NCI-H1694 (cell line): Measurements from ENCODE around the gene DNAJB13.
"Not testable (repeated sequence)": the region's sequence is repeated elsewhere in the genome, so short reads cannot be mapped to it uniquely, and the experiment has no call there.

Experiments used
- DNase-seq: peaks from one replicate; lab custom pipeline; 2025; lab: John Stamatoyannopoulos, UW

DNAJB13 gene

DNA sequence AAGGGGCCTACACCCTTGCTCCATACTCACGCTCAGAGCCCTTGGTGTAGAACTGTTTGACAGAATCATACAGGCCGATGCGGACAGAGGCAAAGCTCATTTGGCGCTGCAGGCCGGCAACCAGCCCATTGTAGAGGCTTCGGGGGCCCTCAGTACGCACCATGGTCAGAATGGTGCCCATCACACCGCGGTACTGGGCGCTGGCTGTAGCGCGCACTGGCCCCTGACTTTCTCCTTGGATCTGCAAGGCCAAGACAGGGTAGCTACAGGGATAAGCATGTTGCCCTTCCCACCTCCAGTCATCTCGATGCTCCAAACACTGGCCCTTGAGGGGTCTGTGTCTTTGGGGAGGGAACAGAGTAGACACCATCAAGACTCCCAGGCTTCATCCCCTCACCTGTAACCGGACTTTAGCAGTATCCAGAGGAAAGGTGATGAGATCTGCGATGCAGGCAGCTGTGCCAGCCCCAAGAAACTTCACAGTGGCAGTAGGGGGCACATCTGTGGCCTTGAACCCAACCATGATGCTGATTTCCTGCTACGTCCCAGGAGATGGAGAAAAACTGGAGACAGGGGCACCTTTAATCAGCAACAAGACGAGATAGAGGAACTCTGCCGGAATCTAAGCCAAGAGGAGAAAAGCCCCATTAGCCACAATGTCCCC, 27.2 kb downstream of the DNAJB13 start:
- DNase-seq = no peak

DNA sequence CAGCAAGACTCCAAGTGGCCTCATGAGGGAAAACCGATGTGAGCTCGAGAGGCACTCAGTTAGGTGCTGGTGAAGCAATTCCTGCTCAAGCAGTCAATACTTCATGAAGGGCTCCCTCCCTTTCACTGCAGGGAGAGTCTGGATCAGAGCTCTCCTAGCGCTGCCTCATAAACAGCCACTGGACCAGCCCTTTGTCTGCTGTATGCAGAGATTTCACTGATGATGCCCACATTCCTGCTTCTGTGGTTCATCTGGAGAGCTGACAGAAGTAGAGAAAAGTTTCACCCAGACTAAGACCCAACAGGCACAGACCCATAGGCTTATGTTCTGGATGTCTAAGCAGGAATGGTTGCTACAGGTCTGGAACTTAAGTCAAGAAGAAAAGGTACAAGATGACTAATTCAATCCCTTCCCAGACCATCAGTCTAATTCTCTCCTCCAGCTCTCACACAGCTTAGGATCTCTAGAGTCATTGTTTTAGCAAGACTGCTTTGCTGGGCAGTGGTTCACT, 27.8 kb downstream of the DNAJB13 start:
- no peak for DNase-seq

GRCh38 chr11:73980001-73980961, 29.5 kb downstream of the DNAJB13 start:
- DNase-seq = no peak

DNA sequence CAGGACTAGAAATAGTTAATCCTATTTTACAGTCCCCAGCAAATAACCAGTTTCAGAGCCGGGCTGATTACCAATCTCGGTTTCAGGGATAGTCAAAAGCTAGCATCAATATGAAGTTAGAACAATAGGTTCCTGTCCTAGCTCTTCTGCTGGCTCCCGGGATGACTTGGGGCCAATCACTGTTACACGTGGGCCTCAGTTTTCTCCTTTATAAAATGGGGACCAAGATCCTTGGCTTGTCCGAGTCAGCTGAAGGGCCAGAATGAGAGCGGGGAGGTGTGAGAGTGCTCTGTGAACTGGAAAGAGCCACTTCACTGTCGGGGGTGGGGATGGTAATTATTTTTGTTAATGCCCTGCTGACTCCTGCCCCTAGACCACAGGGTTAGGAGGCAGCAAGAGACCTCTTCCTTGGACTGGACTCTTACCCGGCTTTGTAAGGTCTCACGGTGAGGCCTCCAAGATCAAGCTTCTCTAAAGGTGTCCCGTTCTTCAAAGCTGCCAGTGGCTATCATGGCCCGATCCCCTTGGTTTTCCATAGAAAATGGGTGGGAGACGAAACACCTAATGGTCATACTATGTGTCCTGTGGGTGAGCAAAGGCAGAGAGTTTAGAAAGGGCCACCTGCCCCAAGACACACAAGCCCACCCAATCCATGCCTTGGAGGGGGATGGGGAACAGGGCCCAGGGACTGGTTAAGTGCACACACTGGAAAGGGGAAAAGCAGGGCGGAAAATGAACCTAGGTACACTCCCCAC, 30.4 kb downstream of the DNAJB13 start:
- no peak for DNase-seq

DNA sequence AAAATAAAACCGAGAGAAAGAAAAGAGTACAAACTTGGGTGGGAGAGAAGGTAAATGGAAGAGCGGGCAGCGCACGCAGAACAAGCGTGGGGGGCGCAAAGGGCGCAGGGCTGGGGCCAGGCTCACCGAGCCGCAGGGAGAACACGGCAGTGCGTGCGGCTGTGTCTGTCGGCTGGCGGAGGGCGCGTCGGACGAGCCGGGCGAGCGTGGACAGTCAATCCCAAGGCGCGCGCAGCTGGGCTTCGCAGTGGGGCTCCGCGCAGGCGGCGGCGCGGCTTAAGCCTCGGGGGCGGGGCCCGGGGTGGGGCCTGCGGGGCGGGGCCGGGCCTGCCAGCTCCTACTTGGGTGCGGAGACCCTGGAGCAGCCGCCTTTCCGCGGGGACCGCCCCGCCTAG, 31.8 kb downstream of the DNAJB13 start, which contains the start of gene UCP2:
Gene UCP2 (minus strand): TSS at position 249 of the 395 bp plus-strand sequence. CDS start 4,465 bp downstream, outside the sequence.
- peak; percentile 64 for DNase-seq

DNA sequence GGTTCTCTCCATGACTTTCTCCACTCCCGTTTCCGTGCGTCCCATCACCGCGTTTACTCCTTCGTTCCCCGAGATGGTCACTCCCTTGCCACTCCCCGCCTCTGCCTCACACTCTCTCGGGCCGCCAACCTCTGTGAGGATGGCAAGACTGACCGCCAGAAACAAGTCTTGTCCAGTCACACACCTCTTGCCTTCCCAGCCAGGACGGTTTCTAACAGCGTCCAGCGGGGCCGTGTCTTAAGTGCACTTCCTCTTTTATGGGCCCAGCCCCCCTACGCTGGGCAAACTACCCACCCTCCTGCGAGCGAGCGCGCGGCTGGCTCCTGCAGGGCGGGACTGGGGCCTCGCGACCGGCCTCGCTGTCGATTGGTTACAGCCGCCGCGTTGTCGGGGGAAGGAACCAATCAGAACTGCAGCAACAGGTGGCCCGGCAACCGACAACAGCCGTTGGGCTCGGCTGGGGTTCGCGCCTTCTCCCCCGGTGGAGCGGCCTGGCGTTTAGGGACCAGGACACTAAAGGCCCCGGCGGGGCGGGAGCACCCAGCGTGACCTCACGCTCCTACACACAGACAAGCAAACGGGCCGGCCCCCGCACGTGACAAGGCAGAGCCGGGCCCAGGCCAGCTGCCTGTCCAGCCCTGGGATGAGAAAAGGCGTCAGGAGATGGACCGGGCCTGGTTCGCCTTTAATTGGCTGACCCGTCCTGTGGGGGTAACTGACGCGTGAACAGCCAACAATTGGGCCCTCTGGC, 32.3 kb downstream of the DNAJB13 start:
- DNase-seq = peak; percentile 89

DNA sequence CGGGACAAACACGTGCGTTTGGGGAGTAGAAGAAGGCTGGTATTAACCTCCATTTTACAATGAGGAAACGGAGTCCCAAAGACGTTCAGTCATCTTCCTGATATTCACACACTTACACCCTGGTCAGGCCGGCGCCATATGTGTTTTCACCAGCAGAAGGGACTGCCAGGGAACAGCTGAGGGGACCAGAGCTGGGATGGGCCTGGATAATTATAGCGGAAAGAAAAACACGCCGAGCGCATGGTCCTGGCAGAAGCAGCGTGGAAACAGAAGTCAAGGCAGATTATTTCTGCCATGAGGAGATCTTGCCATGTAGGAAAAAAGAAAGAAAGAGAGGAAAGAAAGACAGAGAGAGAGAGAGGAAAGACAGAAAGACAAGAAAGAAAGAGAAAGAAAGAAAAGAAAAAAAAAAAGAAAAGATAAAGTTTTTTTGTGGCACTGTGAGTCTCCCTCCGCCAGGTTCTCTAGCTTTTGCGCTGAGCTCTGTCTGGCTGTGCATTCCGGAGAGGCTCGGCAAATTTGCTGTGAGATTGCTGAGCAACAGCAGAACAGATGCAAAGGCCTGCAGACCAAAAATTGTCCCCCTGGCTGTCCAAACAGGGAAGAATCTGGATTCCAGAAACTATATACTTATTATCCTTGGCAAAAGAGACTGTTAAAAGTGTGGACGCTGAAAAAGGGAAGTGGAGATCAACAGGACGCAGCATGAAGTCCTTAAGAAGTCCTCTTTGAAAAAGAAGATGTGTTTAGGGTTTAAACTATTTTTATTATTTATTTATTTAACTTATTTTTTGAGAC, 33.1 kb downstream of the DNAJB13 start:
- peak; percentile 50 for DNase-seq

DNA sequence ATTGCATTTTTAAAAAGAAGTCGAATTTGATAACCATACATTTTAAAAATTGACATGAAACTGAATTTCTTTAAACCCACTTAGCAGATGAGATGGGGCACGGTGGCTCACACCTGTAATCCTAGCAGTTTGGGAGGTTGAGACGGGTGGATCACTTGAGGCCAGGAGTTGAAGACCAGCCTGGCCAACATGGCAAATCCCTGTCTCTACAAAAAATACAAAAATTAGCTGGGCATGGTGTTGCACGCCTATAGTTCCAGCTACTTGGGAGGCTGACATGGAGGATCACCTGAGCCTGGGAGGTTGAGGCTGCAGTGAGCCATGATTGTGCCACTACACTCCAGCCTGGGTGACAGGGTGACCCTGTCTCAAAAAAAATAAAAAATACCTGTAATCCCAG, 34.8 kb downstream of the DNAJB13 start:
- DNase-seq = not testable (repeated sequence)

- no peak for DNase-seq
Observed at GRCh38 chr11:73988227-73988626, 37.4 kb downstream of the DNAJB13 start.

- DNase-seq = no peak
Observed at GRCh38 chr11:73989156-73989555, 38.3 kb downstream of the DNAJB13 start.

DNA sequence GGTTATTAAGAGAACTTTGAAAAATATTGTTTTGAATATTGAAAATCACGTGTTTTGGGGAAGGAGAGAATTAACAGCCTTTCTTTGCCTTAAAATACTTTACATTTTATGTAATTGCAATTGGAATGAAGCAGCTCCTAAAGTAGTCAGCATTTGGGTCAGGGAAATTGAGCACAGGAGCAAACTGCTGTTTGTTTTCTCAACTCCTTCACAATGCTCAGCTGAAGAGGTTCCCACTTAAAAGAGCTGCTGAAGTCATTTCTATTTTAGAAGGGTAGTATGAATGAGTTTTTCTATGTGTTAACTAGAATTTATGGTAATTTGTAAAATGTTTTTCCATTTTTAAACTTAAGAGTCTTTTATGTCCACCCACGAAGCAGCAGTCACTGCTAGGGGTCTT, 39.9 kb downstream of the DNAJB13 start:
- no peak for DNase-seq

GRCh38 chr11:73991471-73992006, 40.7 kb downstream of the DNAJB13 start:
- no peak for DNase-seq

DNA sequence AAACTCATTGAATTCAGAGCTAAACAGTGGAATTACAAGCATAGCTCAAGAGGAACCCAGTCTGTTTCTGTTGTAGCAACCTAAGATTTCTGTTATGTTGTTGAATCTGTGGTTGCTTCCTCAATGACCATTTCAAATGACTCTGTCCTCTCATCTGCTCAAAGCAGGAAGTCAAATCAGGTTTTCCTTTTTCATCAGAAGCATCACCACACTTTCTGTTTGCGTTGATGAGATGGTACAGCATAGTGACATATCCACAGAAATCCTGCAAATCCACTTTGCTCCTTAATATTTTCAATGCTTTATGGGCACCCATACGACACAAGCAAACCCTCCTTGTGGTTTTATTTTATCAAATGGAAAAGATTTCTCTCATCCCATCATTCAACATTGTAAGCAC, 44.4 kb downstream of the DNAJB13 start:
- no peak for DNase-seq

DNA sequence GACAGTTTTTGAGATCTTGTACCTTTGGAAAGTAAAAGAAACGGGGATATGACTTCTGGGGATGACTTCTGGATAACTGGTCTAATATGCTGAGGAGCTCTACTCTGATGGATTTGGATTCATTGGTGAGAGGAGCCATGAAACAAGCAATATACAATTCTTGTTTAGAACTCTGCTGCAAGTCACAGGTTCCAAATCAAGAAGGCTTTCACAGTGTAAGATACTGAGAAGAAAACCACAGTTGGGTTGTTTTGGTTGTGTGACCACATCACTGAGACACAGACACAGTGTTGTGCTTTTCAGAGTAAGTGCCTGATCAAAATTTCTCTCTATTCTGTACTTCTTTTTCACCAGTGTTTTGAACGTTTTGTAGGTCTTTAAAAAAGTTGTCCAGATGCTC, 44.9 kb downstream of the DNAJB13 start:
- no peak for DNase-seq

- no peak for DNase-seq
Observed at GRCh38 chr11:73996161-73996747, 45.4 kb downstream of the DNAJB13 start.

DNA sequence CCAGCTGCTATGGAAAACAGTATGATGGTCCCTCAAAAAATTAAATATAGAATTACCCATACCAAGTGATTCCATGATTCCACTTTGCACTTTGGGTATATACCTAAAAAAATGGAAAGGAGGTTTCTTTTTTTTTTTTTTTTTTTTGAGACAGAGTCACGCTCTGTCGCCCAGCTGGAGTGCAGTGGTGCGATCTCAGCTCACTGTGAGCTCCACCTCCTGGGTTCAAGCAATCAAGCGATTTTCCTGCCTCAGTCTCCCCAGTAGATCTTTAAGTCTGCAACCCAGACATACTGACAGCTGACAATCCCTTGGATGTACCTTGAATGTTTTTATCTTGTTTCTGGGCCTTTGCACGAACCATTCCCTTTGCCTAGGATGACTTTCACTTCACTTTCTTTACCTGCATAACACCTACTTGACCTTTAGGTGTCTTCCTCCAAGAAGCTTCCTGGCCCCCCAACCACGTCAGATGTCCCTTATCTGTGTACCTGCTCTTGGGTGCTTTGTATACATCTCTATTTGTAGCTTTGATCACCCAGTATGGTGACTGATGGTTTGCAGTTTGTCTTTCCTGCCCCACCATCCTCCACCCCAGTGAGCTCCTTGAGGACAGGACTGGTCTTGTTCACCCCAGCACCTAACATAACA, 46.4 kb downstream of the DNAJB13 start:
- no peak for DNase-seq

DNA sequence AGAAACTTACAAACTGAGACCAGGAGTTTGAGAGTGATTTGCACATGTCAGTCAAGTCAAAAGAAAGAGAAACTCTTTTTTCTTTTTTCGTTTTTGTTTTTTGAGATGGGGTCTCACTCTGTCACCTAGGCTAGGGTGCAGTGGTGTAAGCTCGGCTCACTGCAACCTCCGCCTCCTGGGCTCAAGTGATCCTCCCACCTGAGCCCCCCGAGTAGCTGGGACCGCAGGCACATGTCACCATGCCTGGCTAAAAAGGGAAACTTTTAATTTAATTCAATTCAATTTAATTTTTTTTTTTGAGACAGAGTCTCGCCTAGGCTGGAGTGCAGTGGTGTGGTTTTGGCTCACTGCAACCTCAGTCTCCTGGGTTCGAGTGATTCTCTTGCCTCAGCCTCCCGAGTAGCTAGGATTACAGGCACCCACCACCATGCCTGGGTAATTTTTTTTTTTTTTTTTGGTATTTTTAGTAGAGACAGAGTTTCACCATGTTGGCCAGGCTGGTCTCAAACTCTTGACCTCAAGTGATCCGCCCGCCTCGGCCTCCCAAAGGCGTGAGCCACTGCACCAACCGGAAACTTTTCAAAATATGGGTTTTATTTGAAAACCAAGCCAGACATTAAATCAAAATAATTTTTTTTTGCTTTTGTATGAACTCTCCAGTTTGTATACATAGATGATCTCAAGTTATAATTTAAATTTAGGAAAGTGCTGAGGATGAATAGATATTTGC, 48.2 kb downstream of the DNAJB13 start:
- no peak for DNase-seq

DNA sequence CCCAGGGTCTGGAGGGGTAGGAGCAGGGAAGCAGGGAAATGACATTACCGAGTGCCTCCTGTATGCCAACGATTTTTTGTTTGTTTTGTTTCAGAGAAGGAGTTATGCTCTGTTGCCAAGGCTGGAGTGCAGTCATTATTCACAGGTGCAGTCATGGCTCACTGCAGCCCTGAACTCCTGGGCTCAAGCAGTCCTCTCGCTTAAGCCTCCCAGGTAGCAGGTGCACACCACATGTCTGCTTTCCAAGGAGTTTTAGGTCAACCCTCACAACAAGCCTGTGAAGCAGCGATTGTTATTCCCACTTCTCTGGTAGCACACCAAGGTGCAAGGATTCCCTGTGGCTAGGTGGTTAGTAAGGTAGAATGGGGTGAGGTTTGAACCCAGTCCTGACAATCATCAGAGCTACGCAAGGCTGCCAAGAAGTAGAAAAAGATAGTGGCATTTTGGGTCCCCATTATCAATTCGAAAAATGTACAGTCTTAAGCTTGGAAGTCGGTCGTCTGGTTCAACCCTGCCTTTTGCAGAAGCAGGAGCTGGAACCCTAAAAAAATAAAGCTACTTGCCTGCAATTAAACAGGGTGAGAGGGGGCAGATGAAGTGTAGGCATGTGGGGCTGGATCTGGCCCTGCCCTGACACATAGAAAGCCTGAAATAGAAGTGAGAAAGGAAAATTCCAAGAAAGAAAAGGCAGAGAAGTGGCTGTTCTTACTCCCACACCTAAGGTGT, 48.9 kb downstream of the DNAJB13 start:
- no peak for DNase-seq
